WTC11 (cell line): ENCODE results near the gene ITK.
"Not testable (repeated sequence)": the region's sequence is repeated elsewhere in the genome, so short reads cannot be mapped to it uniquely, and the experiment has no call there.

Experiments used
- CTCF ChIP-seq: fragments of 200-600 bp; IDR thresholded peaks from 2 replicates; pipeline ENCODE4 v1.8.0; 2022; ENCODE audit warnings: antibody characterized with exemption
- E2F4 ChIP-seq: sonication (generic); formaldehyde crosslinking; IDR thresholded peaks from 2 replicates; pipeline ENCODE4 v1.8.1; 2022; ENCODE audit warnings: low read depth, mild to moderate bottlenecking, moderate library complexity, missing genetic modification reagents, borderline replicate concordance
- NFYB ChIP-seq: sonication (generic); formaldehyde crosslinking; conservative IDR thresholded peaks from 2 replicates; pipeline ENCODE4 v1.8.0; 2022; ENCODE audit warnings: low read depth, missing genetic modification reagents
- NR2C2 ChIP-seq: sonication (generic); formaldehyde crosslinking; IDR thresholded peaks from 2 replicates; pipeline ENCODE4 v1.8.0; 2022; ENCODE audit warnings: mild to moderate bottlenecking, missing genetic modification reagents
- STAT6 ChIP-seq: sonication (generic); formaldehyde crosslinking; conservative IDR thresholded peaks from 2 replicates; pipeline ENCODE4 v1.8.1; 2023; ENCODE audit warnings: mild to moderate bottlenecking, low read depth, missing genetic modification reagents, moderate library complexity
- ZNF138 ChIP-seq: sonication (generic); formaldehyde crosslinking; conservative IDR thresholded peaks from 2 replicates; pipeline ENCODE4 v1.8.1; 2022; ENCODE audit warnings: mild to moderate bottlenecking, moderate library complexity, missing genetic modification reagents

GRCh38 chr5:157210652-157211051 lies 30.0 kb downstream of the ITK start:
- TF ChIP-seq E2F4 (CRISPR knock-in tag); ZNF138 (CRISPR knock-in tag); CTCF; NFYB (CRISPR knock-in tag); STAT6 (CRISPR knock-in tag); NR2C2: not testable (repeated sequence)
